GM12865 (cell line): Measurements from ENCODE around the gene SLC5A10.

ENCODE experiments used
- DNase-seq: peaks from one replicate; pipeline ENCODE4 v3.0.0; 2010; ENCODE audit warnings: low read depth
- H3K4me3 ChIP-seq: 2 replicates; pipeline ENCODE4 v1.5.1; 2011; ENCODE audit warnings: mild to moderate bottlenecking, low read depth, low read length, control low read depth
- CTCF ChIP-seq: IDR thresholded peaks from 2 replicates; pipeline ENCODE4 v1.5.1; 2011; ENCODE audit warnings: low read length, control low read depth, low read depth, inconsistent platforms; ENCODE audit not compliant: insufficient read depth; ENCODE audit errors: missing control alignments

Gene SLC5A10

GRCh38 chr17:19013226-19013625 lies 61.3 kb downstream of the SLC5A10 start:
- DNase-seq, result no peak
- no peak for TF ChIP-seq CTCF
- no peak overlapping the region for H3K4me3 ChIP-seq

GRCh38 chr17:19013806-19014627 lies 62.1 kb downstream of the SLC5A10 start:
- TF ChIP-seq CTCF, result no peak
- no peak overlapping the region for H3K4me3 ChIP-seq
- DNase-seq, result no peak

GRCh38 chr17:19014628-19015215 lies 62.8 kb downstream of the SLC5A10 start:
- TF ChIP-seq CTCF, result no peak
- no peak overlapping the region for H3K4me3 ChIP-seq
- no peak for DNase-seq

GRCh38 chr17:19015428-19015827 lies 63.5 kb downstream of the SLC5A10 start:
- TF ChIP-seq CTCF, result no peak

GRCh38 chr17:19016297-19016696 lies 64.3 kb downstream of the SLC5A10 start:
- TF ChIP-seq CTCF, result no peak
- no peak for DNase-seq

More at GRCh38 chr17:19015428-19015827, 63.5 kb downstream of the SLC5A10 start:
- DNase-seq, result no peak
- H3K4me3 ChIP-seq, result no peak overlapping the region

GRCh38 chr17:19016881-19017280 lies 64.9 kb downstream of the SLC5A10 start:
- no peak for TF ChIP-seq CTCF
- H3K4me3 ChIP-seq, result no peak overlapping the region
- no peak for DNase-seq

More at GRCh38 chr17:19016297-19016696, 64.3 kb downstream of the SLC5A10 start:
- no peak overlapping the region for H3K4me3 ChIP-seq

GRCh38 chr17:19017401-19017800 lies 65.4 kb downstream of the SLC5A10 start:
- no peak for TF ChIP-seq CTCF
- no peak overlapping the region for H3K4me3 ChIP-seq
- no peak for DNase-seq
